NCI-H2227 (cell line): ENCODE data around the gene MYMX.
A peak's percentile ranks its signal among the peaks of the same experiment; 100 is the strongest.
"Not testable (repeated sequence)": the region's sequence is repeated elsewhere in the genome, so short reads cannot be mapped to it uniquely, and the experiment has no call there.

ENCODE experiments used
- DNase-seq: peaks from one replicate; lab custom pipeline; 2025; ENCODE audit not compliant: unreplicated experiment; lab: John Stamatoyannopoulos, UW

MYMX gene

GRCh38 chr6:44230034-44230675 is 13.4 kb downstream of the MYMX start:
- DNase-seq, result no peak

- DNase-seq, result not testable (repeated sequence)
Measured at GRCh38 chr6:44231426-44231825, 14.7 kb downstream of the MYMX start.

- no peak for DNase-seq
Measured at GRCh38 chr6:44232676-44233566, 16.2 kb downstream of the MYMX start.

- no peak for DNase-seq
Measured at GRCh38 chr6:44233567-44234100, 16.9 kb downstream of the MYMX start.

GRCh38 chr6:44234101-44235025 is 17.6 kb downstream of the MYMX start:
- DNase-seq, result peak; percentile 48

GRCh38 chr6:44235269-44235668 is 18.5 kb downstream of the MYMX start:
- DNase-seq, result no peak

GRCh38 chr6:44235891-44236516 is 19.3 kb downstream of the MYMX start:
- DNase-seq, result no peak

- DNase-seq, result peak; percentile 72
Measured at GRCh38 chr6:44237021-44237812, 20.5 kb downstream of the MYMX start.

- DNase-seq, result peak; percentile 82
Measured at GRCh38 chr6:44237813-44238433, 21.2 kb downstream of the MYMX start.

- no peak for DNase-seq
Measured at GRCh38 chr6:44238687-44239350, 22.1 kb downstream of the MYMX start.

GRCh38 chr6:44243345-44243744 is 26.6 kb downstream of the MYMX start:
- DNase-seq, result no peak

GRCh38 chr6:44245391-44245911 is 28.7 kb downstream of the MYMX start:
- DNase-seq, result no peak

- DNase-seq, result peak; percentile 86
Measured at GRCh38 chr6:44245912-44246662, 29.4 kb downstream of the MYMX start.

GRCh38 chr6:44246663-44247337 is 30.1 kb downstream of the MYMX start, which contains the start of gene HSP90AB1:
HSP90AB1 (plus strand) TSS chr6:44247101; CDS start chr6:44248630, 1,529 bp downstream.
- peak; percentile 95 for DNase-seq

- peak; percentile 66 for DNase-seq
Measured at GRCh38 chr6:44247338-44248302, 30.9 kb downstream of the MYMX start.

- DNase-seq, result no peak
Measured at GRCh38 chr6:44248579-44248978, 31.9 kb downstream of the MYMX start.
